HG03097 (cell line): Measurements from ENCODE around the gene KLF15.

Experiments used
- ATAC-seq: cut with Tn5 transposase; IDR thresholded peaks from one replicate; pipeline ENCODE4 v1.9.1; 2021; ENCODE audit not compliant: unreplicated experiment, low FRiP score

Gene KLF15

GRCh38 chr3:126308394-126309125, 48.6 kb downstream of the KLF15 start:
- ATAC-seq: no peak

- ATAC-seq: no peak
These were observed 49.4 kb downstream of the KLF15 start for GRCh38 chr3:126307591-126308393.

- ATAC-seq: no peak
These were observed 50.2 kb downstream of the KLF15 start for GRCh38 chr3:126306888-126307482.

GRCh38 chr3:126306397-126306796, 50.8 kb downstream of the KLF15 start:
- no peak for ATAC-seq

- ATAC-seq: no peak
These were observed 51.8 kb downstream of the KLF15 start for GRCh38 chr3:126305427-126305826.

- ATAC-seq: no peak
These were observed 52.5 kb downstream of the KLF15 start for GRCh38 chr3:126304704-126305103.

GRCh38 chr3:126304291-126304690, 52.9 kb downstream of the KLF15 start:
- no peak for ATAC-seq

GRCh38 chr3:126303272-126303671, 53.9 kb downstream of the KLF15 start:
- no peak for ATAC-seq

- no peak for ATAC-seq
These were observed 56.3 kb downstream of the KLF15 start for GRCh38 chr3:126300761-126301481.

GRCh38 chr3:126300001-126300760, 57.0 kb downstream of the KLF15 start:
- no peak for ATAC-seq

GRCh38 chr3:126295407-126295939, 61.7 kb downstream of the KLF15 start:
- ATAC-seq: no peak

GRCh38 chr3:126294211-126294808, 62.9 kb downstream of the KLF15 start:
- ATAC-seq: no peak

- no peak for ATAC-seq
These were observed 63.7 kb downstream of the KLF15 start for GRCh38 chr3:126293370-126294082.
